A549 (cell line): Measurements from ENCODE around the gene HDAC3. TPM values are rescaled to one million over a fixed set of nuclear protein-coding genes. Genes with fewer than 3 reads are reported as not detected.

Experiments used
- ATAC-seq, 2 experiments: fragments of 200-7000 bp in 1 of 2; fragments of >200 bp in 1 of 2; cut with Nextera tagmentation in 1 of 2; cut with Tn5 transposase in 1 of 2; 3 replicates each; pipeline versions ENCODE4 v1.8.0 to v1.9.1; 2018 to 2020; ENCODE audit warnings: mild to moderate bottlenecking in 1 of 2, moderate library complexity in 1 of 2
- CTCF ChIA-PET: fragments of 300-600 bp; sonication (Branson Sonifier 250); formaldehyde crosslinking; extraction: SDS; loops from one replicate; lab custom pipeline; 2021; ENCODE audit warnings: antibody characterized with exemption, inconsistent platforms; lab: Yijun Ruan, JAX
- POLR2A ChIA-PET: fragments of 350-600 bp; formaldehyde crosslinking; extraction: SDS; loops from one replicate; lab custom pipeline; 2021; ENCODE audit warnings: antibody characterized with exemption, inconsistent platforms; lab: Yijun Ruan, JAX
- DNase-seq, 2 experiments: peaks; one replicate each; pipeline versions ENCODE4 v3.0.0 to v3.0.0-alpha.2; 2011 to 2016; ENCODE audit warnings: low read depth in 1 of 2, low spot score in 1 of 2
- FAIRE-seq: peaks from 2 replicates; lab custom pipeline; 2011; peaks lifted over from hg19 to GRCh38; lab: Jason Lieb, UNC
- H3K27ac ChIP-seq, 2 experiments: fragments of >200 bp; sonication (Bioruptor Twin); formaldehyde crosslinking; 3 replicates each; pipeline ENCODE4 v1.5.1; 2016 to 2017
- H3K4me1 ChIP-seq: fragments of >200 bp; sonication (Bioruptor Twin); formaldehyde crosslinking; 3 replicates; pipeline ENCODE4 v1.6.1; 2016
- H3K4me2 ChIP-seq: fragments of >200 bp; sonication (Bioruptor Twin); formaldehyde crosslinking; 3 replicates; pipeline ENCODE4 v1.6.1; 2016
- H3K4me3 ChIP-seq: fragments of >200 bp; sonication (Bioruptor Twin); formaldehyde crosslinking; 3 replicates; pipeline ENCODE4 v1.5.1; 2016
- H3K9me3 ChIP-seq: fragments of >200 bp; sonication (Bioruptor Twin); formaldehyde crosslinking; 3 replicates; pipeline ENCODE4 v1.6.1; 2016
- CBX8 ChIP-seq: fragments of 200-600 bp; sonication (generic); IDR thresholded peaks from 2 replicates; pipeline ENCODE4 v1.6.1; 2016
- ELK1 ChIP-seq: fragments of 150-350 bp; IDR thresholded peaks from 2 replicates; pipeline ENCODE4 v1.6.1; 2014; ENCODE audit warnings: low read depth, mild to moderate bottlenecking, low read length
- EP300 ChIP-seq, 2 experiments: fragments of >200 bp; sonication (Bioruptor Twin); formaldehyde crosslinking; IDR thresholded peaks; 2 replicates in 1 of 2; 3 replicates in 1 of 2; pipeline ENCODE4 v1.6.1; 2016 to 2017
- ESRRA ChIP-seq: fragments of 150-350 bp; IDR thresholded peaks from 2 replicates; pipeline ENCODE4 v1.6.1; 2014; ENCODE audit warnings: mild to moderate bottlenecking, low read length, borderline replicate concordance
- GATA3 ChIP-seq: IDR thresholded peaks from 2 replicates; pipeline ENCODE4 v1.6.1; 2012; ENCODE audit warnings: borderline replicate concordance
- HDAC2 ChIP-seq: fragments of 200-600 bp; sonication (generic); IDR thresholded peaks from 2 replicates; pipeline ENCODE4 v1.6.1; 2016
- JUN ChIP-seq, 2 experiments: fragments of >200 bp; sonication (Bioruptor Twin); formaldehyde crosslinking; IDR thresholded peaks; 2 replicates in 1 of 2; 3 replicates in 1 of 2; pipeline ENCODE4 v1.6.1; 2016 to 2017
- KDM5A ChIP-seq: fragments of 200-600 bp; sonication (generic); IDR thresholded peaks from 2 replicates; pipeline ENCODE4 v1.6.1; 2016; ENCODE audit warnings: antibody characterized with exemption, mild to moderate bottlenecking
- NR3C1 ChIP-seq: fragments of >200 bp; sonication (Bioruptor Twin); formaldehyde crosslinking; IDR thresholded peaks from 3 replicates; pipeline ENCODE4 v1.6.1; 2017
- PHF8 ChIP-seq: fragments of 200-600 bp; sonication (generic); IDR thresholded peaks from 2 replicates; pipeline ENCODE4 v1.6.1; 2016; ENCODE audit warnings: low read depth, mild to moderate bottlenecking, antibody characterized with exemption, moderate library complexity, borderline replicate concordance
- POLR2A ChIP-seq: IDR thresholded peaks from 2 replicates; pipeline ENCODE4 v1.6.1; 2012; ENCODE audit warnings: mild to moderate bottlenecking, low read length
- POLR2AphosphoS2 ChIP-seq: conservative IDR thresholded peaks from 2 replicates; pipeline ENCODE4 v1.6.1; 2012; ENCODE audit warnings: low read length, improper control_type of control experiment, inconsistent platforms
- RAD21 ChIP-seq, 2 experiments: fragments of >200 bp in 1 of 2; sonication (Bioruptor Twin) in 1 of 2; formaldehyde crosslinking in 1 of 2; IDR thresholded peaks in 1 of 2; conservative IDR thresholded peaks in 1 of 2; 2 replicates in 1 of 2; 3 replicates in 1 of 2; pipeline ENCODE4 v1.6.1; 2012 to 2018; ENCODE audit warnings: inconsistent platforms in 1 of 2
- RFX5 ChIP-seq: fragments of 450-650 bp; IDR thresholded peaks from 2 replicates; pipeline ENCODE4 v1.7.1; 2014; ENCODE audit warnings: antibody characterized with exemption, mild to moderate bottlenecking, moderate library complexity
- RNF2 ChIP-seq: fragments of 200-600 bp; sonication (generic); IDR thresholded peaks from 2 replicates; pipeline ENCODE4 v1.6.1; 2016; ENCODE audit warnings: low read depth, mild to moderate bottlenecking, antibody characterized with exemption, moderate library complexity, borderline replicate concordance
- ZFP36 ChIP-seq: fragments of 450-650 bp; IDR thresholded peaks from 2 replicates; pipeline ENCODE4 v1.6.1; 2014; ENCODE audit warnings: borderline replicate concordance; ENCODE audit not compliant: partially characterized antibody
- WGBS: methylation state at CpG from one replicate; pipeline ENCODE4 v1.1.6; 2017; ENCODE audit errors: missing lambda C conversion rate; 5-methylcytosine and 5-hydroxymethylcytosine counted together
- polyA plus RNA-seq, 4 experiments: library from polyadenylated mRNA; depleted of rRNA in 3 of 4; stranded (reverse); fragments of >200 nt; fragmentation: RNase III in 1 of 4; extraction: RNeasy Plus Mini Kit Qiagen cat#74134 plus additional on column Dnase treatment in 1 of 4; gene quantifications; 2 replicates in 3 of 4; 3 replicates in 1 of 4; pipeline ENCODE4 v1.2.3, GENCODE V29; 2011 to 2017
- TF ChIP-seq, protein P1 (sequence below): fragments of 200-600 bp; sonication (generic); IDR thresholded peaks from 2 replicates; pipeline ENCODE4 v1.6.1; 2016; ENCODE audit warnings: antibody characterized with exemption, mild to moderate bottlenecking, moderate library complexity
- TF ChIP-seq, protein P2 (sequence below): IDR thresholded peaks from 2 replicates; pipeline ENCODE4 v1.6.1; 2012; ENCODE audit warnings: low read depth, borderline replicate concordance

The HDAC3 gene
- polyA plus RNA-seq, 2 of the 4 experiments (the other 2 are of a cell fraction), result 51.1 to 67.3 TPM

- TF ChIP-seq POLR2A, result no peak
- TF ChIP-seq POLR2AphosphoS2, result no peak
- TF ChIP-seq GATA3, result no peak
- TF ChIP-seq RFX5, result no peak
- TF ChIP-seq ESRRA, result no peak
- TF ChIP-seq, protein P1, sequence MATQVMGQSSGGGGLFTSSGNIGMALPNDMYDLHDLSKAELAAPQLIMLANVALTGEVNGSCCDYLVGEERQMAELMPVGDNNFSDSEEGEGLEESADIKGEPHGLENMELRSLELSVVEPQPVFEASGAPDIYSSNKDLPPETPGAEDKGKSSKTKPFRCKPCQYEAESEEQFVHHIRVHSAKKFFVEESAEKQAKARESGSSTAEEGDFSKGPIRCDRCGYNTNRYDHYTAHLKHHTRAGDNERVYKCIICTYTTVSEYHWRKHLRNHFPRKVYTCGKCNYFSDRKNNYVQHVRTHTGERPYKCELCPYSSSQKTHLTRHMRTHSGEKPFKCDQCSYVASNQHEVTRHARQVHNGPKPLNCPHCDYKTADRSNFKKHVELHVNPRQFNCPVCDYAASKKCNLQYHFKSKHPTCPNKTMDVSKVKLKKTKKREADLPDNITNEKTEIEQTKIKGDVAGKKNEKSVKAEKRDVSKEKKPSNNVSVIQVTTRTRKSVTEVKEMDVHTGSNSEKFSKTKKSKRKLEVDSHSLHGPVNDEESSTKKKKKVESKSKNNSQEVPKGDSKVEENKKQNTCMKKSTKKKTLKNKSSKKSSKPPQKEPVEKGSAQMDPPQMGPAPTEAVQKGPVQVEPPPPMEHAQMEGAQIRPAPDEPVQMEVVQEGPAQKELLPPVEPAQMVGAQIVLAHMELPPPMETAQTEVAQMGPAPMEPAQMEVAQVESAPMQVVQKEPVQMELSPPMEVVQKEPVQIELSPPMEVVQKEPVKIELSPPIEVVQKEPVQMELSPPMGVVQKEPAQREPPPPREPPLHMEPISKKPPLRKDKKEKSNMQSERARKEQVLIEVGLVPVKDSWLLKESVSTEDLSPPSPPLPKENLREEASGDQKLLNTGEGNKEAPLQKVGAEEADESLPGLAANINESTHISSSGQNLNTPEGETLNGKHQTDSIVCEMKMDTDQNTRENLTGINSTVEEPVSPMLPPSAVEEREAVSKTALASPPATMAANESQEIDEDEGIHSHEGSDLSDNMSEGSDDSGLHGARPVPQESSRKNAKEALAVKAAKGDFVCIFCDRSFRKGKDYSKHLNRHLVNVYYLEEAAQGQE, result no peak
These were observed 32.1 kb upstream of the HDAC3 start (continued) for GRCh38 chr5:141668601-141669265.

DNA sequence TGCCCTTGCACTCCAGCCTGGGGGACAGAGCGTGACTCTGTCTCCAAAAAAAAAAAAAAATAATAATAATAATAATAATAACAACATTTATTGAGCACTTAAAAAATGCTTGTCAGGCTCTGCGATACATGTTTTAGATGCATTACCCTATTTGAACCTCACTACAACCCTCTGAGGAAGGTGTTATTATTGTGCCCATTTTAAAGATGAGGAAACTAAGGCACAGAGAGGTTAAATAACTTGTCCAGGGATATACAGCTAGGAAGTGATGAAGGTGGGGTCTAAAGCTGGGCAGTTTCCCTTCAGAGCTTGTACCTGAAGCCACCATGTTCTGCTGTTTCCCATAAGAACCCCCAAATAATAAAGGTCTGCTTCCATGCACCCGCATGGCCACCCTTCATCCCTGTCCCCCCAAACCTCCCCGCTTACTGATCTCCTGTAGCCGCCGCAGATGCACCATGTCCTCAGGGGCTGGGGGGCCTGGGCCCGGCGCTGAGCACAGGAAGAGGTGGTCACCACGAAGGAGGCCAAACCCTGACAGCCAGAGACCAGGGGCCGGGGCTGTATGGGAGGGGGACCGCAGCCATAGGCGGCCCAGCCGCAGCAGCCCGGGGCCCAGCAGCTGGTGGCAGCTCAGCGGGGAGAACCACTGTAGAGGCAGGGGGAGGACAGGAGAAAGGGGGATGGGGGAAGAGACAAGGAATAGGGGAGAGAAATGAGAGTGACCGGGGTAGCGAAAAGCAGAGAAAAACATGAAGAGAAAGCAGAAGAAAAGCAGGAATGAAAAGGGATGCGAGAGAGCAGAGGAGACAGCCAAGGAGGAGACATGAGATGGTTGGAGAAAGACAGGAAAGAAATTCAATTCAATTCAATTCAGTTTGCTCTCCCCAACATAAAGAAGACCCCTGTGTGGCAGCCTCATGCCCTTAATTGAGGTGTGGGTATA, 29.6 kb upstream of the HDAC3 start:
- ChIA-PET CTCF (interaction anchor here (0.7 to 11.0 kb wide), 16 partner anchors 7 to 303 kb away, joined by 3 to 120 read pairs (median 6); partner anchors contain the start of genes ARAP3, PCDH1, PCDH12 and RNF14), POLR2A (no interaction called here)
- TF ChIP-seq CBX8, result no peak
- no peak for TF ChIP-seq ELK1
- TF ChIP-seq, protein P2, sequence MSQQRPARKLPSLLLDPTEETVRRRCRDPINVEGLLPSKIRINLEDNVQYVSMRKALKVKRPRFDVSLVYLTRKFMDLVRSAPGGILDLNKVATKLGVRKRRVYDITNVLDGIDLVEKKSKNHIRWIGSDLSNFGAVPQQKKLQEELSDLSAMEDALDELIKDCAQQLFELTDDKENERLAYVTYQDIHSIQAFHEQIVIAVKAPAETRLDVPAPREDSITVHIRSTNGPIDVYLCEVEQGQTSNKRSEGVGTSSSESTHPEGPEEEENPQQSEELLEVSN, result no peak
- TF ChIP-seq HDAC2, result no peak
- TF ChIP-seq EP300 (IDR thresholded peaks at IDR 0.05), result no peak
- TF ChIP-seq JUN (IDR thresholded peaks at IDR 0.05), result no peak
- TF ChIP-seq RAD21 (conservative IDR thresholded peaks at IDR 0.05 in 1 of 2, IDR thresholded peaks at IDR 0.05 in 1 of 2), result no peak
- TF ChIP-seq PHF8, result no peak
- no peak for TF ChIP-seq NR3C1
- TF ChIP-seq RNF2, result no peak
- TF ChIP-seq KDM5A, result no peak
- no peak for TF ChIP-seq ZFP36
- H3K9me3 ChIP-seq, result no peaks in the 10 kb centered on the region
- no peak overlapping the region for H3K4me3 ChIP-seq
- ATAC-seq, result no peak
- H3K4me1 ChIP-seq, result peaks cover 4% of the 10 kb centered on the region; the same call in 1 of the 3 replicates
- no peak overlapping the region for H3K4me2 ChIP-seq
- 91% methylated on average over 16 of the region's 18 CpGs for WGBS
- no peak for FAIRE-seq
- H3K27ac ChIP-seq, result no peak overlapping the region
- no peak for DNase-seq
